ENCODE data around the gene CNNM2.

The CNNM2 gene

GRCh38 chr10:103069453-103070331 is 151.6 kb downstream of the CNNM2 start:
- peak; percentile 36 to 57 (median 55) for DNase-seq (ENCODE audit: low read depth in 2 of 3, low spot score in 1 of 3)

GRCh38 chr10:103072276-103072675 is 154.2 kb downstream of the CNNM2 start:
- DNase-seq (ENCODE audit: low read depth in 2 of 3, low spot score in 1 of 3), result no peak

- DNase-seq (ENCODE audit: low read depth in 2 of 3, low spot score in 1 of 3), result no peak
Observed at GRCh38 chr10:103072891-103073290, 154.8 kb downstream of the CNNM2 start.

- DNase-seq (ENCODE audit: low read depth in 2 of 3, low spot score in 1 of 3), result no peak
Observed at GRCh38 chr10:103077020-103077419, 158.9 kb downstream of the CNNM2 start.

DNA sequence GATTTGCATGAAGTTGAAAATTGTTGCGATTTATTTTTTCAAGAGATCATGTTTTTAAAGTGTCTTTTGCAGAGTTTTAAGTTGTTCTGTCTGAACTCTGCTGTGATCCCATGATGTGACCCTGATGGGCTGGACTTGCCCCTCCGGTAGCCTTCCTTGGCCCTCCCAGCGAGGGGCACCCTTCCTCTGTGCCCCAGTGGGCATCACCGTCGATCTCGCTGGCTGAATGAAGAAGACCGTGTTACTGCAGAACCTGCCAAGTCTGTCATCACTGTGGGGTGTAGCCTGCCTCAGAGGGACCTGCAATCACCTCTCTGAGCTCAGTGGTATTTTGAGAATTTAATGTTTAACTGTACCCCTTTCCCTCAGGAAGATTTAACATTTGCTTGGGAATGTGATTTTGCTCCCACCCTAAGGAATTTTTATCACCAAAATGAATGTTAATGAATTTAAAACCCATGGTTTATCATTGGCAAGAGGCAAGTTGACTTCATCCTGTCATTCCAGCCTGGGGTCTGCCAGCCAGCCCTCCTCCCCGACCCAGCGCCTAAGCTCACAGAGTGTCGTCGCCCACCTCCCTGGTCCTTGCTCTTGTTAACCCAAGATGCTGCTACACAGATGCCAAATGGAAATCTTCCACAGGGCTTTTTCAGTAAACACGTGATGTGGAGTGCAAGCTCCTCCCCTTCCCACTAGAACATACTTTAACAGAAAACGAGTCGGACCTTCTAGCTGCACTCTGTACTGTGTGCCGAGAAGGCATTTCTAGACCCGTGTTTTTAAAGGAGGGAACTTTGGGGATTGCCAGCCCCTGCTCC is 159.6 kb downstream of the CNNM2 start:
- DNase-seq (ENCODE audit: low read depth in 2 of 3, low spot score in 1 of 3), result no peak

- no peak for DNase-seq (ENCODE audit: low read depth in 2 of 3, low spot score in 1 of 3)
Observed at GRCh38 chr10:103078309-103078615, 160.2 kb downstream of the CNNM2 start.

- no peak for DNase-seq (ENCODE audit: low read depth in 2 of 3, low spot score in 1 of 3)
Observed at GRCh38 chr10:103078676-103079075, 160.6 kb downstream of the CNNM2 start.

- DNase-seq (ENCODE audit: low read depth in 2 of 3, low spot score in 1 of 3), result no peak
Observed at GRCh38 chr10:103079100-103079499, 161.0 kb downstream of the CNNM2 start.

DNA sequence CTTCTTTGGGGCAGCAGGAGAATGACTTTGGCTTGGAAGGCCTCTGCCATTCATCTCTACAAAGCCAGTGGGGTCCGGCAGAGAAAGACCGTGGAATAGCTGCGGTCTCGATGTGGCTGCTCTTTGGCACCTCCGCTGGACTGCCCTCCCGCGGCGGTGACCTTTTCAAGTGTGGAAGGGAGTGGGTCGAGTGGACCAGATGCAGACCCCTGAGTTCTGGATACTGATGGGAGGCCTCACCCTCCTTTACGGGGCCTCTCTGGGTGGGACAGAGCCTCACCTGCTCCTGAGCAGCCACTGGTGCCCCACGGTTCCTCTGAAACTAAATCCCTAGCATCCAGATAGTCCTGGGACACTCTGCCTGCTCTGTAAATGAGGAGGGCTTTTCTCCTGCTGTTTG is 161.9 kb downstream of the CNNM2 start:
- DNase-seq (ENCODE audit: low read depth in 2 of 3, low spot score in 1 of 3), result no peak

- no peak for DNase-seq (ENCODE audit: low read depth in 2 of 3, low spot score in 1 of 3)
Observed at GRCh38 chr10:103080891-103081581, 162.9 kb downstream of the CNNM2 start.

DNA sequence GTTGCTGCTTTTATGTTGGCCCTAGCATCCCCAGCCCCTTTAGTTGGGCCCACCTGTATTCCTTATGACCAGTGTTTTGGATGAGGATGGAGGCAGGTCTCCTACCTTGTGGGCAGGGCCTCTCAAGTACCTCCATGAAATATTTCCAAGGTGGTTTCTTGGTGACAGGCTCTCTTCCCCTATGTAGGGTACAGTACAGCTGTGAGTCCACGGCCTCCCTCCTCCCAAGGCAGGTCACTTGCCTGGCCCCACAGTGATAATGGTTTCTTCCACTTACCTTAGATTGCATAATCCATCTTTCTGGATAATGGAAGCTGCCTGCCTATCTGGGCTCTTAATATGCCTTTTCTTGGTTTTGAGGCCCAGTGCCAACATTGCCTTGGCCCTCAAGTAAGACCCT is 164.6 kb downstream of the CNNM2 start:
- DNase-seq (ENCODE audit: low read depth in 2 of 3, low spot score in 1 of 3), result no peak

DNA sequence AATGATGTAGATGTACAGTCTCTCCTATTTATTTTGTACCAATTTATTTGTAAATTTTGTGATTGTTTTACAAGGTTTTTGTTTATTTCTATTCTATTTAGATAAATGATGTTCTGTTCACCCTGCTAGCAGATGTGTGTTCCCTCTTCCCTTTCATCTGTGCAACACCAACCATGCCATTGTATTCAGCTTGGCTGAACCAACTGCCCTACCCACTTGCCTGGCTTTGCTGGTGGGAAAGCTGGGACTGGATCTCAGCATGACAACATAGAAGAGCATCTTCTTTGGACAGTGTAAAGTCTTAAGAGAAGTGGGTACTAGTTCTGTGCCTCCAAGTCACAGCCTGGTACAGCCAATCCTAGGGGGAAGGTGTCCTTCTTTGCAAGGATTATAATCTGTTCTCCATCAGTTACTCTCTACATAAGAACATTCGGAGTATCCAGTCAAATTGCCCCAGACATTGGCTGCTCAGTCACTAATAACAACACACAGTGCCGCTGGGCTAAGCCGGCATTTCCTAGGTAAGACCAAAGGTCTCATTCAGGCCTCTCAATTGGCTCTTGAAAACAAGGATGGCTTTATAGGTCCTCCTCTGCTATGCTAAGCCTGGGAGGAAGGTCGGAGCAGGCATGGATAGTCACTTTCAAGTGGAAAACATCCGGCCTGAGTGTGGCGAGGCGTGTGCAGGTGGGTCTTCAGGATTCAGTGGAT is 165.3 kb downstream of the CNNM2 start:
- no peak for DNase-seq (ENCODE audit: low read depth in 2 of 3, low spot score in 1 of 3)

DNA sequence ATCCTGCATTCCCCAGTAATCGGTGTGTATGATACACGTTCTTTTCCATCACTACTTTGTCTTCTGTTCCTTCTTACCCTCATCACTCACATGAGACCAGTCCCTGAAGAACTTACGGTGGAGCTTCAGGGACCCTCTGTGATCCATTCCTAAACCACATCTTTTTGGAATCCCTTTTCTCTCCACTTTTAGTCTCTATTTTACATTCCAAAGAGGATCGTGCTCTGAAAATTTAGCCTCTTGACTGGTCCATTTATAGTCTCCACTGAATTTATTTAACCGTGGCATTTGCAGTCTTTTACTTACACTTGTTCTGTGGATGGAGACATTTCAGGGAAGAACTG is 165.9 kb downstream of the CNNM2 start:
- no peak for DNase-seq (ENCODE audit: low read depth in 2 of 3, low spot score in 1 of 3)

DNA sequence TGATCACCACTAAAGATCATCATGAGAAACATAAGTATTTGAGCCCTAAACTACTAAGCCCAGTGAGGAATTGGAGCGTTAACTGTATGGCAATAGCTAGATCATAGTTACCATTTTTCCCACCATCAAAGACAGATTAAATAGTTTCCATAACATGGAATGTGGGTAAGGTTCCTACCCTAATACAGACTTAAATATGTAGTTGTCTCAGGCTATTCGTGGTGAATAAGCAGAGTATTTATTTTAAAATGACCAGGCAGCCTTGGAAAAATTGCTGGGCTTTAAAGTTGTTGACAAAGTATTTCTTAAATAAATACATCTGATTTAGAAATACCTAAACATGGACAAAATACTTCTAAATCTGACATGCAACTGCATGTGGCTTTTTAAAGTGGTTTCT is 168.2 kb downstream of the CNNM2 start:
- DNase-seq (ENCODE audit: low read depth in 2 of 3, low spot score in 1 of 3), result no peak

DNA sequence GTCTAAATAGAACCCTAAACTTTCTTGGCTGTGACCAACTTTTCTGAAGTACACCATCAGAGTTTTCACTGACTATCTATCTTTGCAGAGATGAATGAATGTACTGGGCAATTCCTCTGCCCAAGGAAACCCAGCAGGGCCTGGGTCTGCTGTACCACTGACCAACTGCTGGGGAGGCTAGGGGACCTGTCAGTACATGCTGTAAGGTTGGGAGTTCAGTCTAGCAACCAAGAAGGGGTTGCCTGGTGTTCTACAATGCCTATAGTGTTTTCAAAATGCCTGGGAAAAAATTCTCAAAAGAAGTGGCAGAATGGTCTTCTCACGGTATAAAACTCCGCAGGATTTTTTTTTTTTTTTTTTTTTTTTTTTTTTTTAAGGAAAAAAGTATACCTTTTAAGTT is 168.7 kb downstream of the CNNM2 start:
- no peak for DNase-seq (ENCODE audit: low read depth in 2 of 3, low spot score in 1 of 3)

DNA sequence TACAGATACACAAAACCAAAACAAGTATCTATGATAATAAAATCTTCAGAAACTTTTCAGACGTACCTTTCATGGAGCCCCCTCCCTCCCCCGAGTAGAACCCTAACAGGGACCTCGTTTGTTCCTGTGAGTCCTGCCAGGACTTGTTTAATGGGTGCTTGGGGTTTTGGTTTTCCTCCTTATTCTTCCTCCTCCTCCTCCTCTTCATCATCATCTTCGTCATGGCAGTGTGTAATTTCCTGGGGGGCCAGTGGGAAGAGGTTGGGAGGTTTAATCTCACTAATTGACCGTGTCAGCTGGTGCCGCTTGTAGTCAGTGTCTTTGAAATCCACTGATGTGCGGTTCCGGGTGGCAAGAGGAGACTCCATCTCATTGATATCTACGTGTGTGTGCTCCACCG is 171.4 kb downstream of the CNNM2 start:
- DNase-seq (ENCODE audit: low read depth in 2 of 3, low spot score in 1 of 3), result no peak

DNA sequence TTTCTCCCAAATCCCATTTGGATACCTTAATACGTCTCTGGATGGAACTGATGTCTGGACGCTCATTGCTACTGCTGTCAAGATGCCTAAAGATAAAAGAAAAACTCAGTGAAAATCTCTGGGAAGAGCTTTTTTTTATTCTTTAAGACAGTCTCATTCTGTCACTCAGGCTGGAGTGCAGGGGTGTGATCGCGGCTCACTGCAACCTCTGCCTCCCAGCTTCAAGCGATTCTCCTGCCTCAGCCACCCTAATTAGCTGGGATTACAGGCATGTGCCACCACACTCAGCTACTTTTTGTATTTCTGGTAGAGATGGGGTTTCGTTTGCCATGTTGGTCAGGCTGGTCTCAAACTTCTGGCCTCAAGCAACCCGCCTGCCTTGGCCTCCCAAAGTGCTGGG is 172.8 kb downstream of the CNNM2 start:
- DNase-seq (ENCODE audit: low read depth in 2 of 3, low spot score in 1 of 3), result no peak

GRCh38 chr10:103095005-103095404 is 176.9 kb downstream of the CNNM2 start:
- DNase-seq (ENCODE audit: low read depth in 2 of 3, low spot score in 1 of 3), result no peak

DNA sequence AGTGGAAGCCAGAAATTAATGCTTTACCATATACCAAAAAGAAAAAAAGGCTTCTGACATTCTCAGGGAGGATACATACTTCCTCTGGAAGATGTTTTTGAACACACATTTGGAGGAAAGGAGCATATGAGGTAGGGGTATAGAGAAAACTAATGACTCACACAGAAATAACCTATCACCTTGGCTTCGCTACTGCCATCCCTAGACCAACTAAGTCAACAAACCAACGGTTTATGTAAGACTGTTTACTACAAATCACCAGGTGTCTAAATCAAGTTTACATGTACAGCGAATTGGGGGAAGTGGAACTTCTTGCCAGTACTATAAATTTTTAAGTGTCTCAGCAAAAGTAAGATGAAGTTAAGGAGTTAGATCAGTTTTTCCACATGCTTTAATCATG is 178.0 kb downstream of the CNNM2 start:
- no peak for DNase-seq (ENCODE audit: low read depth in 2 of 3, low spot score in 1 of 3)

DNA sequence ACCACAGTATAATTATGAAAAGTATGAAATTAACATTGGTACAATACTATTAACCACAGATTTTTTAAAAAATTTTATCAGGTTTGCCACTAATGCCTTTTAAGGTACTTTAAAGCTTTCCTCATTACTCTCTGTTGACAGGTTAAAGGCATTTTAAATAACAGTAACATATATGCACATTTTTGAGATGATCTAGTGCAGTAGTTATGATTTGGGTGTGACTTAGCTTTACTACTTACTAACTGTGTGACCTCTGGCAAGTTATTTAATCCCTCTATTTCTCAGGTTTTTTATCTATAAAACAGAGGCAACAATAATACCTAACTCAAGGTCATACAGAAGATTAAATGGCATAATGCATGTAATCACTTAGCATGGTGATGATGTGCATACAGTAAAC is 180.1 kb downstream of the CNNM2 start:
- no peak for DNase-seq (ENCODE audit: low read depth in 2 of 3, low spot score in 1 of 3)

DNA sequence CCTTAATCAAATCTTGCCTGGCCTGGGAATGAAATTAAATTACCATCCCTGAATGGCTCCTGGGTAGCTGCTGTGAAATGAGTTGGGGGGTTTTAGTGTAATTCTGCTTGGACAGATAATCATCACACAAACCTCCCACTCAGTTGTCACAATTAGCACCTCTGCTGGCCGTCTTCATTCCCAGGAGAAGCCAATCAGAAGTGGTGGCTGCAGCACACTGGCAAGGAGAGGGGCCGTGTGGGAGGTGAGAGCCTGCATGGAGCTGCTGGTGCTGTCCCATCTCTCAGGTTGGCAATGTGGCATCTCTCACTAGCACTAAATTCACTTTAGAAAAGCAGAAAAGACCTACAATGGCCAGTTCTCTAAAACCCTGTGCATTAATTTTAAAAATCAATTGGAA is 182.5 kb downstream of the CNNM2 start:
- no peak for DNase-seq (ENCODE audit: low read depth in 2 of 3, low spot score in 1 of 3)

All from stimulated activated CD4-positive, alpha-beta T cell treated with anti-CD3 and anti-CD28 coated beads, Interleukin-12 subunit alpha, Interleukin-12 subunit beta, amount 100 ng/mL, for 48 hours (primary cell).